Measurements from ENCODE around the gene STOX2.

- TF ChIP-seq EZH2 (IDR thresholded peaks at IDR 0.05) (no peak), CTCF (IDR thresholded peaks at IDR 0.05) (no peak)
Measured at GRCh38 chr4:183960046-183960420, 54.9 kb downstream of the STOX2 start.

Measured in neural progenitor cell (in vitro differentiated cells).